GM10266 (cell line): ENCODE data around the gene FTCD.
A peak's percentile ranks its signal among the peaks of the same experiment; 100 is the strongest.

Experiments used
- DNase-seq: peaks from one replicate; pipeline ENCODE4 v3.0.0; 2012; ENCODE audit errors: extremely low spot score
- CTCF ChIP-seq: IDR thresholded peaks from 2 replicates; pipeline ENCODE4 v1.5.1; 2012; ENCODE audit warnings: mild to moderate bottlenecking, low read depth; ENCODE audit not compliant: control insufficient read depth, insufficient read depth; ENCODE audit errors: missing control alignments

The FTCD gene

GRCh38 chr21:46161633-46162592 is 6.5 kb upstream of the FTCD start:
- DNase-seq: peak; percentile 45
- no peak for TF ChIP-seq CTCF

GRCh38 chr21:46160907-46161632 is 5.7 kb upstream of the FTCD start:
- no peak for TF ChIP-seq CTCF
- no peak for DNase-seq

- no peak for TF ChIP-seq CTCF
- DNase-seq: no peak
Observed at GRCh38 chr21:46160657-46160906, 5.2 kb upstream of the FTCD start.

GRCh38 chr21:46159841-46160656 is 4.7 kb upstream of the FTCD start:
- TF ChIP-seq CTCF: no peak
- no peak for DNase-seq

- DNase-seq: no peak
- no peak for TF ChIP-seq CTCF
Observed at GRCh38 chr21:46159390-46159789, 4.0 kb upstream of the FTCD start.

GRCh38 chr21:46158666-46159300 is 3.4 kb upstream of the FTCD start:
- no peak for TF ChIP-seq CTCF
- no peak for DNase-seq
